GM19193 (cell line): ENCODE results near the gene PPCS.
A peak's percentile ranks its signal among the peaks of the same experiment; 100 is the strongest.

Experiments
- POLR2A ChIP-seq: IDR thresholded peaks from 4 replicates; pipeline ENCODE4 v1.6.1; 2011; ENCODE audit not compliant: insufficient read depth, insufficient read length; ENCODE audit errors: extremely low read depth

Gene PPCS

DNA sequence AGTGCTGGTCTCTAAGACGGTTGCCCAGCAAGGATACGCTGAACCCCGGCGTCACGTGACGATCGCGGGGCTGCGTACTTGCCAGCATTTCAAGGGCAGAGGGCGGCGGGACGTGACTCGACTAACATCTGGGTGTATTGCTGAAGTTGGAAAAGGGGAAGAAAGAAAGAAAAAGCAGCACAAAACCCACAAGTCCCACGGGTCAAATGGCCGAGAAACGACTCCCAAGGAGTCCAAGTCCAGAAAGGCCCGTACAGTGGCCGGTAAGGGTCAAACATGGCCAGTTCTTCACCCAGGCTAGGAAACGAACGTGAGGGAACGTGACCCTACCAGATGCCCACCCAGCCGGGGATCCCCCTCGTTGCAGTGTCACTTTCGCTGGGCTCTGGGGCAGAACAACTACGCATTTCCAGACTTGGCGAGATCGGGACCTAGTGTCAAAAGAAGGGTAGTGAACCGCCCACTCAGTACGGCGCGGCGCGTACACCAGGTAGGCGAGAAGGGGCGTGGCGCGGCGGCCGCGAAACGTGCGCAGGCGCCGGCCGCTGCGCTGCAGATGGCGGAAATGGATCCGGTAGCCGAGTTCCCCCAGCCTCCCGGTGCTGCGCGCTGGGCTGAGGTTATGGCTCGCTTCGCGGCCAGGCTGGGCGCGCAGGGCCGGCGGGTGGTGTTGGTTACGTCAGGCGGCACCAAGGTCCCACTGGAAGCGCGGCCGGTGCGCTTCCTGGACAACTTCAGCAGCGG is at the start of gene PPCS, which contains the start of gene ZMYND12:
TSS of gene PPCS (plus strand) at position 534 of the 744 bp plus-strand sequence. CDS start at position 557, 23 bp downstream.
TSS of gene ZMYND12 (minus strand) at position 13 of the 744 bp plus-strand sequence. CDS start 25 bp downstream, outside the sequence.
- TF ChIP-seq POLR2A, result peak; percentile 98

DNA sequence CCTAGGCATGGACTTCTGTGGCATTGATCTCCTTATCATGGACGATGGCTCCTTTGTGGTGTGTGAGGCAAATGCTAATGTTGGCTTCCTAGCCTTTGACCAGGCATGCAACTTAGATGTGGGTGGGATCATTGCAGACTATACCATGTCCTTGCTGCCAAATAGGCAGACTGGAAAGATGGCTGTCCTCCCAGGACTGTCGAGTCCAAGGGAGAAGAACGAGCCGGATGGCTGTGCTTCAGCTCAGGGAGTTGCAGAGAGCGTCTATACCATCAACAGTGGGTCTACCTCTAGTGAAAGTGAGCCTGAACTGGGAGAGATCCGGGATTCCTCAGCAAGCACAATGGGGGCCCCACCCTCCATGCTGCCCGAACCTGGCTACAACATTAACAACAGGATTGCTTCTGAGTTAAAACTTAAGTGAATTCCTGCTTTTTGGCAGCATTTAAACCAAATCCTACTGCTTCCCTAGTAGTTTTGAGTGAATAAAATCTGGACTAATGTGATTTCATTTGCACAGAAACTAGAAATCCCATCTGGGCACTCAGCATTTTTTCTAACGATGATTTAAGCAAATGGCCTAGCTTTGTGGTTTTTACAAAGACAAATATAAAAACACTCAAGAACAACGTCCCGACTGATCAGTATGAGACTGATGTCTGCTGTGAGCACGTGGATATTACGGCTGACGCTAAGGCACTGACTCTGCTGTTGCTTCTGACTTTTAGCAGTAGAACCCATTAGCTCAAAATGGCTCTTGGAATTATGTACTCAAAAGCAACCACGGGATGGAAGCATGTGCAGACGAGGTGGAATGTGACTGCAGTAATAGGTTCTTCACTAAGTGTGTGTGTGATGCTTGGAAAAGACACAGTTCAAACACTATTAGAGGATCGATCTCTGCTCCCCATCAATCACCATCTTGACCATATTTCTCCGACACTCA is 41.5 kb upstream of the PPCS start:
- TF ChIP-seq POLR2A, result no peak

DNA sequence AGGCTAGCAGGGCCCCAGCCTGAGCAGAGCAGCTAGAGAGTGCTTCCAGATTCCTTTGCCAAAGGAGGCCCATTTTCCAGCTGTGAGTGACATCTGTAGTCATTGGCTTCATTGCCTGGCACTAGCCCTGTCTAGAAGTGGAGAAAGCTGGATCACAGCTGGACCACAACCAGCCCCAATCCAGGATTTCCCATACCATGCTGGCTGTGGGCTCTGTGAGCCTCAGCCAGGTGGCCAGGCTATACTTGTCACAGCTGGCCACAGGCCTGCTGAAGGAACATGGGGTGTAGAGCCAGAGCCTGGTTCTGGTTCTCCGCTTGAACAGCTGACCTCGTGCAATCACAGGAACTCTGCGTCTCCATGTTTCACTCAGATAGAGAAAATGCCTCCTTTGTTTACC is 39.2 kb upstream of the PPCS start:
- TF ChIP-seq POLR2A, result no peak

DNA sequence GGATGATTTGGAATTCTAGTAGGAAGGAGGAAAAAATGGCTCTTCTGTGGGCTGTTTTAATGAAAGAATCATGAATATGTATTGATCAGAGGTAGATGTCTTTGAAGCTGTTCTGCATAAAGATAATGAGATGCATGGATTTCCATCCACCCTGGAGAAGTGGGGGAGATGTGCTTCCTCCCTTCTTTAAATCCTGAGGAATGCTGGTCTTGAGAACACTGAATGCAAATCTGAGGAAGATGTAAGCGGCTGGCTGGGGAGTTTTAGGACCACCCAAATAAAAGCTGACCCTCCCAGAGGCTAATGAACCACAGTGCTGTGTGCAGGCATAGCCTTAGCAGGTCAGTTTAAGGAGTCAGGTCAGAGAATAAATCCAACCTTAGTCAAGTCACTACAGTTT is 37.8 kb upstream of the PPCS start:
- no peak for TF ChIP-seq POLR2A

DNA sequence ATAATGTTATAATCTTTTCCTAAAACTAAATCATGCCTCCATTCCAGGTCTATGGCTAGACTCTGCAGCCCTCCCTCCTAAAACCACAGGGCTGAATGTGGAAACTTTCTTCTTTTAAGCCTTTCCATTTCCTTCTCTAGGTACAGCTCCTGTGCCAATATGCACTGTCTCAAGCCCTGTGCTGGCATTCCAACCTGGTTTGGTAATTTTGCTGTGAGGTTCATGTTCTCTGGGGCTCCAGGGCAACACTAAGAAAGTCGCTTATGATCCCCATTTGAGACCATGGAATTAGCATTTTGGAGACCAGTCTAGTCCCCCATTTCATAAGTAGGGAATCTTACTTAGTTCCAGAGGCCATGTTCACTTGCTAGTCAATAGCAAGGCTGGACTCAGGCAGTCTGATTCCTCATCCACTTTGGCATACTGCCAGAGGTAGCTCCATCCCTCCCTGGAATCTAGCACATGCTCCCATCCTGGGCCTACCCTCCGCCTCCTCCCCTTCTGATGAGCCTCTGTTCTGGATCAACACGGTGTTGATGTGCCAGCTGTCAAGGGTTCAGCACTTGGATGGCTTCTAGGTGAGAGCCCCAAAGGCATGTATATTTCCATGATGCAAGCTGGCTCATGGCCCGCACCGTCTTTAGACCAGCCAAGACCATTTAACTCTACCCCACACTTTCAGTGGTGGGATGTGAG is 37.1 kb upstream of the PPCS start:
- TF ChIP-seq POLR2A, result no peak

DNA sequence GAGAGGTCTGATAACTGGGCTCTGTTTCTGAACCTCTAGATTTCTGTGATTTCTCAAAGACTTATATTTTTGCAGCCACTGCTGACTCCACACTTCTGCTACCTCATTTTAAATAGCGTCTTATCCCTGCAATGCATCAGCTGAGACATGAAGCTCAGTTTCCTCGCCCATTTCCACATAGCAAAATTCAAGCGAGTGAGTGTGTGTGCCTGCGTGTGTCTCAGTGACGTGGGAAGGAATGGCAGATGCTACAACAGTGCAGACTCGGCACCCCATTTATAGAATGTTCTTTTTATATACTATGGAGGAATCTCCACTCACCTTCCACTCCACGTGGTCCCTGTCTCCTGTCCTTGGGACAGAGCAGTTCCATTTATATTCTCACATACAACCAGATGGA is 36.2 kb upstream of the PPCS start:
- TF ChIP-seq POLR2A, result no peak

DNA sequence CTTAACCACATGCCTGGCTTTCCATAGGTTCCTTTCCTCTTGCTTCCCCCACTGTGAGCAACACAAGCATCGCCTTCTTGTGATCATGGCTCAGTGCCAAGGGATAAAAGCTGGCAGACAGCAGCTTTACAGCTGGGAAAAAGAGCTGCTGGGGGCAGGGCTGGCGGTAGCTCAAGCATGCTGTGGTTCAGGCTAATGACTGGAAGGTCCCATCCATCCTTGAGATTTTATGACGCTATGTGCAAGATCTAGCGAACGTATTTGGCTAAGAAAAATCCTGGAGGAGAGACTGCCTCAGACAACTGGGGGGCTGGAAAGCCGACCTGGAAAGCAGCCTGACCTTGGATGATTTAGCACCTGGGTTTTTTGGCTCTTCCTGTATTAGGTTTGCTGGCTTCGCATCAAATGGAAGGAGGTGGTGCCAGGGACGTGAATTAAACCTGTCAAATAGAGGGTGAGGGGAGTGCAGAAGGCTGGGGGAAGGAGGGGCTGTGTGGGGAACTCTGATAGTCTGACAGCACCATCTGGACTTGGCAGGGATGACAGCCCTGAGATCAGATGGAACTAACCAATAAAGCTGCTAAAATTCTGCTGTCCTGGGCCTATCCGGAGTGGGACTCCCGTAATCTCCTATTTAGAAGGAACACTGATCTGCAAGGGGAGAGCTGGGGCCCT is 35.3 kb upstream of the PPCS start:
- TF ChIP-seq POLR2A, result no peak

DNA sequence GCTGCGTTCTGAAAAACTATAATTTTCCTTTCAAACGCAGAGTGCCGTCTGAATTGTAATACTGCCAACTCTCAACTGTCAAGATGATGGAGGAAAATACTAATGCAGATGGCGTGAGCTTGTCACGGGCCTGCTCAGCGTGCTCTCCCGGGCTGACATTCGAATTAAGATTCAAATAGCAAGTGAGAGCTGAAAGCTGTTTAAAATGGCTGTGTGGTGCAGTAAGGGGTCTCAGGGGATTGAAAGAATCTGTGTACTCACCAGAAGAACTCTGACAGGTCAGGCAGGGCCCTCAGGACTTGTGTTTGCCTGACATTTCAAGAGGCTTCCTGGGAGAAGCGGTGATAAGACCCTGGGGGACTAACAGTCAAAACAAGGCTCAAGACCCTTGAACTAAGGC is 33.6 kb upstream of the PPCS start:
- no peak for TF ChIP-seq POLR2A

DNA sequence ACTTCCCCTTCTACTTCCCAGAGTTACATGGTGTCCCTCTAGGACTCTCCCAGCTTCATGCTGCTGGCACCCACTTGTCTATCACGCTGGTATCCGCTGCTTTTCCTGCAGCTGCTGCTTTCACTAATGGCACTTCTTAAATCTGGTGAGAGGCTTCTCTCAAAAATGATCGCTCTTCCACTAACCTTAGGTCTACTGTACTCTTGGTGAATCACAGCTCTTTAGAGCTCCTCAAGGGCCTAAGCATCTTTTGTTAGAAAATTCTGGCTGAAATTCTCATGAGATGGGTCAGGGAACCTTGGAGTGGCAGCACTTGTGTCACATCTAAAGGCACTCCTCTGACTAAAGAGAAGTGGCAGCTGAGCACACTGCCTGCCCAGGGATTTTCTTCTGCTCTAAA is 32.7 kb upstream of the PPCS start:
- TF ChIP-seq POLR2A, result no peak

DNA sequence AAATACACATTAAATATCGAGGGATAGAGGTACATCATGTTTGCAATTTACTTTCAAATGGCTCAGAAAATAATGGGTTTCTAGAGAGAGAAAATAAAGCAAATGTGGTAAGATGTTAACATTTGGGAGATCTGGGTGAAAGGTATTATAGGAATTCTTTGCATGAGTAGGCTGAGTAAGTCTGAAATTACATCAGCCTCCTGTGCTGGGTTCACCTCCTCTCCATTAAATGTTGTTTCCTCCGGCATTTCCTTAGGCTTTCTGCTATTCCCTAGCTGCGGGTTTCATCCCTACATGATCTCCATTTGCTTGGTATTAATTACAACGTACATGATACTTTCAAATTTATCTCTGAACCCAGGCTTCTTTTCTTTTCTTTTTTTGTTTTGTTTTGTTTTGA is 32.1 kb upstream of the PPCS start:
- TF ChIP-seq POLR2A, result no peak

DNA sequence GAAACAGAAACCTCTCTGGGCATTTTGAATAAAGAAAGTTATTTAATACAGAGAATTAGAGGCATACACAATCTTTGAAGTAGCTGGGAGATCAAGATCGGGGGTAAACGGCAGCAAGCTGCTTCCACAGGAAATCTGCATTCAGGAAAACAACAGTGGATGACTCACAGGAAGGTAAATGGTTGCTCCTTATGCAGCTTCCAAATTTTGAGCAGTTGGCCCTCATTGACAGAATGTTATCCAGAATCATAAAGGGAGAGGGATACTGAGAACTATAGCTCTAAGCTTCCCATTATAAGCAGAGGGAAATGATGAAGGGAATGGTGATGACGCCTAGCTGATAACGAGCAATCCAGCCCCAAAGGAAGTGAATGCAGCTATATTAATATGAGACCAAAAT is 29.1 kb upstream of the PPCS start:
- no peak for TF ChIP-seq POLR2A

DNA sequence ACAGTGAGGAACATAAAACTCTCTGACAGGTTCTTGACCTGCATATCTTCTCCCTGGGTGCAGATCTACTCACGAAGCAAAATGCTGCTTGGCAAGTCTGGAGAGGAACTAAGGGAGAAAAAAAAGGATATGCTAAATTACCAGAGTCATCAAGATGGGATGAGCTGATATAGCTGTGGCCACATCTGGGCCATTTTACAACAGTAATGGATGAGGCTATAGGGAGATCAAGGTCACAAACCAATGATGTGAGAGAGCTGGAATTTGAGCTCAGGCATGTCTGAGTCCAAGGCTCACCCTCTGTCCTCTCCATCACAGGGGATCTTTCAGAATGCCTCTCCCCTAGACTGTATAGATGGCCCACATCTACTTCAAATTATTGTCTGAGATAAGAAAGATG is 26.7 kb upstream of the PPCS start:
- no peak for TF ChIP-seq POLR2A

DNA sequence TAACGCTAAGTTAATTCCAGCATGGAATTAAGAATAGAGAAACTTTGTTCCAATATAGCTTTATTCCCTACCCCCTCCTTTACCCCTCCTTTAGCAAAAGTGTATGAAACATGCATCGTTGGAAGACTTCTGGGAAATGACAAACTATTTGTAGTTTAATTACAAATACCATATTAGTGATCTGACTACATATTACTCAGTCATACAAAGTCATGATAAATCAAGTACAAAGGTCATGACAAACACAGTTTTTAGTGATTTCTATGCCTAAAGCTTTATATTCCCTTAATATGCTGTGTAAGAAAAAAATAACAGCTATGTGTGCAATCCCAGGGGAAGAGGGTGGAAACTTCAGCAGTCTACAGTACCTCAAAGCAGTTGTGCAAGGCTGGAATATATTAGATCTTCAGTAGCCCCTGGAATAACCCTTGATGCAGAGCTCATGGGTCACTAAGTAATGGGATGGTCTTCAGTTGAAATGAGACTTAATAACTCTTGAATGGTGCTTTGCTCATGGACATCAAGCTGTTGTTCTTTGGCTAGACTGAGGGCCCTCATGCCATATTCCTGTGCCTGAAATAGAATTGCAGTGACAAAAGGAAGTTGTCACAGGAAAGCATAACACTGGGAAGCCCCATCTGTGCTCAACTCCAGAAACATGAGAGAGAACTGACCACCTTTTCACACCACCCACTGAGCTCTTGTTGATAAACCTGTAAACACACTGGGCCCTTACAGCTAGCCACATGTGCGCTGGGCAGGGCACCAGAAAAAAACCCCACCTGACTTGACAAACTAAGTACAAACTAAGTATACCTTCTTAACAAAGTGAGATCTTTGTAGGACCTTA is 25.8 kb upstream of the PPCS start:
- TF ChIP-seq POLR2A, result no peak

DNA sequence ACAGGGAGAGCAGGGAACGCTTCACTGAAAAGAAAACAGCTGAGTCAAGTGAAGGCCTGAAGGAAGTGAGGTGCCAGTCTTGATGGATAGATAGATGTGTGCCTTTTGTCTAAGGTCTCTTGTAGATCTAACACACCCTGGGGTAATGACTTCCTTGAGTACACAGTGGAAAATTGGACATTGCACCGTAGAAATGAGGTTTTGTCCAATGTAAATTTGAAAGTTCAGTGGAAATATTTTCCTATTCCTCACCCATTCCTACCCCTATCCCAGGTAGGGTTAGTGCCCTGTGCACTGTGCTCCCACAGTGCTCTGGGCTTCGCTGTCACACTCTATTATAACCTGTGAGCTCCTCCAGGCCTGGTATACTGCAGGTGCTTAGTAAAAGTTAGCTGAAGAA is 24.8 kb upstream of the PPCS start:
- TF ChIP-seq POLR2A, result no peak
